T47D (cell line): ENCODE measurements around the gene CASP9.

Experiments
- DNase-seq, 2 experiments: peaks; one replicate each; pipeline versions ENCODE4 v3.0.0 to v3.0.0-alpha.2; 2011 to 2012; ENCODE audit warnings: low read depth in 1 of 2, low spot score in 1 of 2
- JUND ChIP-seq: IDR thresholded peaks from 2 replicates; pipeline ENCODE4 v1.6.1; 2012; ENCODE audit warnings: low read depth
- in situ Hi-C: cut with HindIII; loops from 2 replicates; pipeline ENCODE4 v1.10.0; 2016; ENCODE audit warnings: low sequenced_read_pairs, low pct_unique_long_range_greater_than_20kb

CASP9 gene

DNA sequence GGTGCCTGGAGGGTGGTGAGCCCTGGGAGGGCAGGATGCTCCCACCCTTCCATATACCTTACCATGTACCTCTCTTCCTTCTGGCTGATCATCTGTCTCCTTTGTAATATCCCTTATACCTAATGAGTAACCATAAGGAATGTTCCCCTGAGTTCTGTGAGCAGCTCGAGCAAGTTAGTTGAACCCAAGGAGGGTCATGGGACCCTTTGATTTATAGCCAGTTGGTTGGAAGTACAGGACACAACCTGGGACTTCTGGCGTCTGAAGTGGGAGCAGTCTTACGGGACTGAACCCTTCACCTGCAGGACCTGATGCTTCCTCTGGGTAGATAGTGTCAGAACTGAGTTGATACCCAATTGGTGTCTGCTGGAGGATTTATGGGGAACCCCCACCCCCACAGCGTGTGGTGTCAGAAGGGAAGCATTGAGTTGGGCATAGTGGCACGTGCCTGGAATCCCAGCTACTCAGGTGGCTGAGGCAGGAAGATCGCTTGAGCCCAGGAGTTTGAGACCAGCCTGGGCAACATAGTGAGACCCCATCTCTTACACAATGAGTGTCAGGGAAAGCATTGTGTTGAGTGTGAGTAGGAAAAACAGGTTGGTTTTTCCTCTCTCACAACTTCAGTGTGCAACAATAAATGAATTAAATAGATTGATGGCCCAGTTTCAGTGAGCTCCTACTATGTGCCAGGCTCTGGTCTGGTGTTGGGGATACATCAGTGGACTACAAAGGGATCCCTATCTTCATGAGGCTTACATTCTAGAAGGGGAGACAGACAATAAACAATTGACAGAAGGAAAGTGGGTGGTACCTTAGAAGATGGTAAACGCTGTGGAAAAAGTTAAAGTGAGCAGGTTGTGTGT lies 18.6 kb upstream of the CASP9 start:
- no peak for DNase-seq
- TF ChIP-seq JUND: no peak
- in situ Hi-C loops: no loop called here

DNA sequence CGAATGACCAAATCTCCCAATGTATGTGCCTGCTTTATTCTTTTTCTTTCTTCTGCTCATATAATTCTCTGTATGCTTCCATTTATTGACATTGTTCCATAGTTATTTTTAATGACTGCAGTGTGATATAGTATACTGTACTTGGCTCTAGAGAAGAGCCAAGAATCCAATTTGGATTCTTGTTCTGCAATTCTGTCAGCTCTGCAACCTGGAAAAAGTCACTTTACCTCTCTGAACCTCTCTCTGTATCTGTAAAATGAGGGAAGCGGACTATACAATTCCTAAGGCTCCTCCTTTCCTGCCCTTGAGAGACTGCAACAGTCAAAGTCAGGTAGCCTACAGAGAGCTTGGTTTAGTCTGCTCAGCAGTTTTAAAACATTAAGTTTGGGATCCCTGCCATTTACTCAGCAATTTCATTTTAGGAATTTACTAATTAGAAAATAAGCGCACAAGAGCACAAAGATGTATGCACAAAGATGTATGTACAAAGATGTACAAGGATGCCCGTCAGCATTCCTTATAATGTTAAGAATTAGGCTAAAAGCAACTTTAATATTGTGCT lies 17.3 kb upstream of the CASP9 start:
- in situ Hi-C loops: no loop called here
- DNase-seq: no peak
- no peak for TF ChIP-seq JUND

DNA sequence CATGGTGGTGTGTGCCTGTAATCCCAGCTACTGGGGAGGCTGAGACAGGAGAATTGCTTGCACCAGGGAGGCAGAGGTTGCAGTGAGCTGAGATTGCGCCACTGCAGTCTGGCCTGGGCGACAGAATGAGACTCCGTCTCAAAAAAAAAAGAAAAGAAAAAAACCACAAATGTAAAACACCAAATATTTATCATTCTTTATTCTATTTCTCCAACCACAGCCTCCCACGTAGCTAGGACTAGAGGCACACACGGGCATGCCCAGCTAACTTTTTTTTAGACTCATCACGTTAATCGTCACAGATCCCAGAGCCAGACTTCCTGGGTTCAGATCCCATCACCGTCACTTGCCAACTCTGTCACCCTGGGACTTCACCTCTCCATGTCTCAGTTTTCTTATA lies 16.2 kb upstream of the CASP9 start:
- no peak for TF ChIP-seq JUND
- in situ Hi-C loops: no loop called here
- no peak for DNase-seq

DNA sequence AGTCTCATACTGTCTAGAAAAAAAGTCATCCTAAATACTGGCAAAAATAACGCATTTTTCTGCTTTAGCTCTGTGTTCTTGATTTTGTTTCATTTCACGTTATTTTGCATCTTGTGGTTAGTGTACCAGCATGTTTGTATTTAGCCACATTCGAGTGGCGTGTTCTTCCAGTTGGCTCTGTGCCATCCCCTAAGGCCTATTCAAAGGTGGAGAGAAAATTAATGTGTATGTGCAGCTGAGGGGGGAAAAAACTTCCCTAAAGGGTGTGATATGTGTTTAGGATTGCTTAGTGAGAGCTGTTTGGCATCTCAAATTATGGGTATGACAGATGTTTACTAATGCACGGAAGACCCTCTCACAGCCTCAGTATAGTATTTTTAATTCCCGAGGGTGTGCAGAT lies 14.8 kb upstream of the CASP9 start:
- in situ Hi-C loops: no loop called here
- TF ChIP-seq JUND: no peak
- DNase-seq: peak in 1 of 2 experiments; percentile 65

DNA sequence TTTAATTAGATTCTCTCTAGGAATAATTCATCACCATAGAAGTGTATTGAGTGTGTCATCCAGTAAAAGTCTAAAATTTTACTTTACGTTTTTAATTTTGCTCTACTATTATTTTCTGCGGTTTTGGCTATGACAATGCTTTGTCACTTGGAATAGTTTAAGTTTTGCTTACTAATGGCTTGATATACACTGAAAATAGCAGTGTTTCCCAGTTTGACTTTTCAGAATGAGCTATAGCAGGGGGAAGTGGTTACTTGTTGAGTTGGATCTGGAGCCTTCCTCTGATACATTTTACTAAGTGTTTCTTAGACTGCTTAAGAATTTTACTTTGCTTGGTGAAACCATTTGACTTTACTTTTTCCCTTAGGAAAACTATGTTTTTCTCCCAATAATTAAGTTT lies 7.7 kb upstream of the CASP9 start:
- no peak for TF ChIP-seq JUND
- no peak for DNase-seq
- in situ Hi-C loops: no loop called here

DNA sequence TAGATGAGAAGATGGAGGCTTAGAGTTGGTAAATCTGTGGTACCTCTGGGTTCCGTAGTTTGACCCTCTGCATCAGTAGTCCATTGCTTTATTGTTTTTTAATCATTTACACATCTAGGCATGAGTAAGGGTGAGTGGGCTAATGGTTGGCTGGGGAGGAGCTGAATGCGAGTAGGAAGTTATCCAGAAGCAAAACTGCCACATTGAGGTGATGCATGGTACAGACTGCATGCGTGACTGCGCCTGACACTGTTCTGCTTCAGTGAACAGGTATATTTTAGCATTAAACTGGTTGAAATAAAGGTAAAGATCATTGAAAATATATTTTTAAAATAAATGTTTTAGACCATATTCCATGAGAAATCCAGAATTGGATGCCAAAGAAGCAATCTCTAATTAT lies 7.0 kb upstream of the CASP9 start:
- in situ Hi-C loops: no loop called here
- no peak for DNase-seq
- no peak for TF ChIP-seq JUND

DNA sequence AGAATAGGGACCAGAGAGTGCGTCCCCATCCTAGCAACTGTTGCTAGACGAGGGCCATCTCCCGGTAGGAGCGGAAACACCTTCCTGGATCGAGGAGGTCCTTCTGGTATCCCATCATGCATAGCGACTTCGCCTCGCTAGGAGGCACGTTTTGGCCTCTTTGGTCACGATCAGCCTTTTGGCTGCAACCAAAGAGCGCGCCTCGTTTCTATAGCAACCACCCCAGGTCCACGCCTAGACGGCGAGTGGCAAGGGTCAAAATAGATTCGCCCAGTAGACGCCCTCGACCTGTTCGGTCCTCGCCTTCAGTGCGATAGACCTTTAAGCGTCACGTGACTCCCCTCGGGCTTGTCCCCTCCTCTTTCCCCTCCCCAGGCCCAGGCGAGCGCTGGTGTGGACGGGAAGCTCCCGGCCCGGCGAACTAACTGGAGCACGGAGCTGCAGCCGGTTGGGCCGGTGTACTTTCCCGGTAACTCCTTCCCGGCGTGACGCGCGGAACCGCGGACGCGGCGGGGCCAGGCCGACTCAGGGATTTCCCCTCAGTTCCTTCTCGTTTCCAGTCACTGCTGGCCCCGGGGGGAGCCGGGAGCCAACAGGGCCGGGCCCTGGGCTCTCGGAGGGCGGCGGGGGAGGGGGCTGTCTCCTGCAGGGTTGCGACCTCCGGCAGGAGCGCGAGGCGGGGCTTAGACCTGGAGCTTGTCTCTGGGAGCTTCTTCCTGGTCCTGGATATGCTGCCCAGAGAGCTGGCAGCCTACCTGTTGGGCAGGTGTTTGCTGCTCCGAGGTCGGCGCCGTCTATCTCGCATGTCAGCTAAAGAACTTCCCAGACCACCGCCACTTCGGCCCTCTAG lies 2.7 kb upstream of the CASP9 start, which contains the start of gene DNAJC16:
Gene DNAJC16 (plus strand): TSS at position 359 of the 850 bp plus-strand sequence. CDS start 2,258 bp downstream, outside the sequence.
- in situ Hi-C loops: no loop called here
- peak; percentile 68 to 99 for DNase-seq
- no peak for TF ChIP-seq JUND

DNA sequence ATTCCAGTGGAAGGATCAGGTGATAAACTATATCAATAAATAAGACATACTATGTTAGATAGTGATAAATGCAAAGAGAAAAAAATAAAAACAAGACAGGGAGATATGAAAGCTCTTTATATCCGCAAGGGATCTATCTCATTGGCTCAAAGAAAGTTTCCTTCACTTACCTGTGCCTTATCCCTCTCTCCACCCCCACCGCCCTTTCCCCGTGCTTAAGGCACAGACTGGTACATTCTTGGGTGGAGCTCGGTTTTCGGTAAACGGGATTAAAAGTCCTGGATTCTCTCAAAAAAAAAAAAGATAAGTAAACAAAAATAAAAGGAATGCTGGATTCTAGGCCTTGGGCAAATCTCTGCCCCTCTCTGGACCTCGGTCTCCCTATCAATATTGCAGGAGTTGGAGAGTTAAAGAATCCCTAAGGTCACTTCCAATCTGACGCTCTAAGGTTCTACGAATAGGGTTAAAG lies 2.0 kb upstream of the CASP9 start:
- no peak for TF ChIP-seq JUND
- in situ Hi-C loops: no loop called here
- DNase-seq: no peak

DNA sequence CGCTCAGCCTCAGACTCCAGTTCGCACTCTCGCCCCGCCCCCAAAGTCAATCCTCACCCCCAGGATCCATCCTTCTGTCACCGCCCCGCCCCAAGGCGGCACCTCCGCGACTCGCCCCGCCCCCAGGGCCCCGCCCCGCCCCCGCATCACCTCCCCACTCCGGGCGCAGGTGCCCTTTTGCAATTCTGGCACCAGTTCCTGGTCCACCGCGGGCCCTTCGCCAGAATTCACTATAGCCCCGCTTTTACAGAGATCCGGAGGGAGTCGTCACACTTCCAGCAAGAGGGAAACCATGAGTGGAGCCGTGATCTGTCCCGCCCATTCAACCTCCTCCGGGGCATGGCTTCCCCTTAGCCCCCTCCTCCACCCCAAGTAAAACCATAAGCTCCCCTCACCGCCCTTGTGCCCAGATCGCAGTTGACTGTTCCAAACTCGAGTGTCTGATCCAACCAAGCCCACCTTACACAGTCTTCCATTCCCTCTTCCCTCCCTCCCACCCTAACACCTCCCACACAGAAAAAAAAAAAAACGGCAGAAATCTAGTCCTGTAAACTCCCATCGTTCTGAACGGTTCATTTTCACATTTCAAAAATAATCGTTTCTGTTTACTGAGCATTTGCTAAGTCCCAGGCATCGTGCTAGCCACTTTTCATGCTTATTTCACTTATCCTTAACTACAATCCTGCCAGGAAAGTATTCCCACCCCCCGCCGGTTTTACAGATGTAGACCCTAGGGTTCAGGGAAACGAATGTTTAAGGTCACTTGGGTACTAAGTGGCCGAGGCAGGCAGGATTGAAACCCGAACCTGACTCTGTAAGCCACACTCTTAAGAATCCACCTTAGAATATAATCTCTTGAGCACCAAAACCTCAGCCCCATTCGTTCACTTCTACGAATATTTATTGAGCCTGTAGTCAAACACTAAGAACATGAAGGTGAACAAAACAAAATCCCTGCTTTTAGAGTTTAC lies 1.3 kb upstream of the CASP9 start:
- TF ChIP-seq JUND: no peak
- in situ Hi-C loops: no loop called here
- DNase-seq: peak in 1 of 2 experiments; percentile 82

DNA sequence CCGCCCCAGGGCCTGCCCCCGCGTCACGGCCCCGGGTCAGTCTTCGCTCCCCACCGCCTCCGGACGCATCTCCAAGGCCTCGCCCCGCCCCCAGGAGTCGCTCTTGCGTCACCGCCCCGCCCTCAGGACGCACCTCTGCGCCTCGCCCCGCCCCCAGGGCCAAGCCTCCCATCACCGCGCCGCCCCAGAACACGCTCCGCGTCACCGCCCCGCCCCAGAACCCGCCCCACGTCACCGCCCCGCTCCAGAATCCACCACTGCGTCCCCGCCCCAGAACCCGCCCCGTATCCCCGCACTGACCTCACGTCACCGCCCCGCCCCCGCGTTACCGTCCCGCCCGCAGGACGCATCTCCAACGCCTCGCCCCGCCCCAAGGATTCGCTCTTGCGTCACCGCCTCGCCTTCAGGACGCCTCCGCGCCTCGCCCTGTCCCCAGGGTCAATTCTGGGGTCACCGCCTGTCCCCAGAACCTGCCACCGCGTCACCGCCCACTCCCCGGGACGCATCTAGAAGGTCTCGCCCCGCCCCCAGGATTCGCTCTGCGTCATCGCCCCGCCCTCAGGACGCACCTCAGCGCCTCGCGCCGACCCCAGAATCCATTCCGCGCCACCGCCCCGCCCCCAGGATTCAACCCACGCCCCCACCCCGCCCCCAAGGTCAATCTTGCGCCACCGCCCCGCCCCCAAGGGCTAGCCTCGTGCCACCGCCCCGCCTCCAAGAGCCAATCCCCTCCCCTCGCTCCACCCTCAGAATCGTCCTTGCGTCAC lies 451 bp upstream of the CASP9 start:
- peak; percentile 66 to 98 for DNase-seq
- in situ Hi-C loops: no loop called here
- no peak for TF ChIP-seq JUND
